ENCODE measurements around the gene PBX4. TPM values are rescaled to one million over a fixed set of nuclear protein-coding genes. Genes with fewer than 3 reads are reported as not detected.

The PBX4 gene
- polyA plus RNA-seq, 1 experiment: 0.63 TPM

- Histone ChIP-seq H3K27me3 (ENCODE audit: control insufficient read depth, insufficient read depth, low read length) (peaks cover 20% of the 10 kb centered on the region), H3K4me3 (ENCODE audit: low read depth, low read length) (no peak overlapping the region), H3K9me3 (ENCODE audit: control insufficient read depth, insufficient read depth, low read length) (peaks cover 43% of the 10 kb centered on the region; the same call in 1 of the 2 replicates), H3K27ac (ENCODE audit: low read depth, low read length) (no peak overlapping the region)
- ChIA-PET POLR2A (no interaction called here), CTCF (interaction anchor here (1.3 kb wide), 1 partner anchor 8 kb away, joined by 5 read pairs; no protein-coding TSS in a partner anchor)
- no peak for TF ChIP-seq CTCF (IDR thresholded peaks at IDR 0.05; ENCODE audit: low read depth, low read length)
- no peak for DNase-seq (ENCODE audit: low read depth, low spot score)
Observed at GRCh38 chr19:19544257-19544953, 74.1 kb downstream of the PBX4 start.

GRCh38 chr19:19543640-19544039, 74.8 kb downstream of the PBX4 start:
- POLR2A ChIA-PET: no interaction called here
- CTCF ChIA-PET: interaction anchor here (1.3 kb wide), 1 partner anchor 9 kb away, joined by 5 read pairs; no protein-coding TSS in a partner anchor

GRCh38 chr19:19543101-19543500, 75.4 kb downstream of the PBX4 start:
- H3K9me3 ChIP-seq (ENCODE audit: control insufficient read depth, insufficient read depth, low read length): peaks cover 40% of the 10 kb centered on the region; the same call in 1 of the 2 replicates
- no peak for TF ChIP-seq CTCF (IDR thresholded peaks at IDR 0.05; ENCODE audit: low read depth, low read length)
- no peak overlapping the region for H3K27ac ChIP-seq (ENCODE audit: low read depth, low read length)
- peaks cover 22% of the 10 kb centered on the region for H3K27me3 ChIP-seq (ENCODE audit: control insufficient read depth, insufficient read depth, low read length)
- ChIA-PET CTCF (interaction anchor here (0.6 to 1.3 kb wide), 2 partner anchors 9 to 10 kb away, joined by 3 to 5 read pairs; no protein-coding TSS in a partner anchor), POLR2A (no interaction called here)
- no peak overlapping the region for H3K4me3 ChIP-seq (ENCODE audit: low read depth, low read length)
- no peak for DNase-seq (ENCODE audit: low read depth, low spot score)

More at GRCh38 chr19:19543640-19544039, 74.8 kb downstream of the PBX4 start:
- no peak for DNase-seq (ENCODE audit: low read depth, low spot score)
- Histone ChIP-seq H3K27ac (ENCODE audit: low read depth, low read length) (no peak overlapping the region), H3K9me3 (ENCODE audit: control insufficient read depth, insufficient read depth, low read length) (peaks cover 40% of the 10 kb centered on the region; the same call in 1 of the 2 replicates), H3K4me3 (ENCODE audit: low read depth, low read length) (no peak overlapping the region), H3K27me3 (ENCODE audit: control insufficient read depth, insufficient read depth, low read length) (peaks cover 22% of the 10 kb centered on the region)
- no peak for TF ChIP-seq CTCF (IDR thresholded peaks at IDR 0.05; ENCODE audit: low read depth, low read length)

- Histone ChIP-seq H3K27me3 (ENCODE audit: control insufficient read depth, insufficient read depth, low read length) (peaks cover 24% of the 10 kb centered on the region), H3K27ac (ENCODE audit: low read depth, low read length) (no peak overlapping the region), H3K4me3 (ENCODE audit: low read depth, low read length) (no peak overlapping the region), H3K9me3 (ENCODE audit: control insufficient read depth, insufficient read depth, low read length) (peaks cover 43% of the 10 kb centered on the region; the same call in 1 of the 2 replicates)
- POLR2A ChIA-PET: no interaction called here
- no peak for TF ChIP-seq CTCF (IDR thresholded peaks at IDR 0.05; ENCODE audit: low read depth, low read length)
- CTCF ChIA-PET: interaction anchor here (0.6 kb wide), 1 partner anchor 10 kb away, joined by 3 read pairs; no protein-coding TSS in a partner anchor
- DNase-seq (ENCODE audit: low read depth, low spot score): no peak
Observed at GRCh38 chr19:19542507-19542906, 76.0 kb downstream of the PBX4 start.

GRCh38 chr19:19541616-19542015, 76.9 kb downstream of the PBX4 start:
- no peak for DNase-seq (ENCODE audit: low read depth, low spot score)
- H3K27ac ChIP-seq (ENCODE audit: low read depth, low read length): no peak overlapping the region
- CTCF ChIA-PET: interaction anchor here (2.9 kb wide), 1 partner anchor 12 kb away, joined by 22 read pairs; no protein-coding TSS in a partner anchor

More at GRCh38 chr19:19541616-19542015, 76.9 kb downstream of the PBX4 start:
- Histone ChIP-seq H3K9me3 (ENCODE audit: control insufficient read depth, insufficient read depth, low read length) (peaks cover 43% of the 10 kb centered on the region; the same call in 1 of the 2 replicates), H3K27me3 (ENCODE audit: control insufficient read depth, insufficient read depth, low read length) (peaks cover 26% of the 10 kb centered on the region), H3K4me3 (ENCODE audit: low read depth, low read length) (no peak overlapping the region)
- no peak for TF ChIP-seq CTCF (IDR thresholded peaks at IDR 0.05; ENCODE audit: low read depth, low read length)
- POLR2A ChIA-PET: no interaction called here

All from AG04450 (cell line).